ENCODE measurements around the gene PLD3. TPM values are rescaled to one million over a fixed set of nuclear protein-coding genes. Genes with fewer than 3 reads are reported as not detected.

Gene PLD3
- total and polyA plus RNA-seq, 2 donors from 2014 or later, result 175 to 207 TPM

DNA sequence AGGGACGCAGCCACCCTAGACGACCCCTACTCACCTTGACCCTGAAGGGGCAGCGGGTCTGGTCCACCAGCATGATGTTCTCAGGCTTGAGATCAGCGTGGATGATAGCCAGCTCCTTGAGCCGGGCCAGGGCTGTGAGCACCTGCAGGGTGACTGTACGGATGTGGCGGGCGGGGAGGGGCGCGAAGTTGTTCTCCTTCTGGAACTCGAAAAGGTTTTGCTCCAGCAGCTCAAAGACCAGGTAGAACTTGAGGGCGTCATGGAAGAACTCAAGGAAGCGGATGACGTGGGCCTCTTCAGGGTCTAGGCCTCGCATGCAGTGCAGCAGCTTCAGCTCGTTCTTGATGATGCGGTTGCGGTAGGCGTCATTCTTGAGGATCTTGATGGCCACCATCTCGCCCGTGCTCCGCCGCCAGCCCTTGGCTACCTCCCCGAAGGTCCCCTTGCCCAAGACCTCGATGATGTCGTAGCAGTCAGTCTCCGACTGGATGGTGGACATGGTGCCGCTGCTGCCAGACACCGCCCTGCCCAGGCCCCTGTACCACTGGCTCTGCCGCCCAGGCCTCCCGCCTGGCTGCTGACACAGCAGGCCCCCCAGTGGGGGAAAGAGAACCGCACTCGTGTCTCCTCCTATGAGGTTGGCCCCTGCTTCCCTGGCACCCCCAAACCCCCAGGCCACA, 41.0 kb downstream of the PLD3 start:
- Histone ChIP-seq H3K4me1 (ENCODE audit: control insufficient read depth in 2 of 3, insufficient read depth in 2 of 3, low read depth in 1 of 3, low read length in 3 of 3) (no peaks in the 10 kb centered on the region), H3K9ac (ENCODE audit: low read length in 3 of 3) (no peak overlapping the region), H3K27ac (ENCODE audit: low read depth in 2 of 2, low read length in 2 of 2) (no peak overlapping the region), H3K4me3 (ENCODE audit: low read length in 3 of 3) (no peak overlapping the region), H3K36me3 (ENCODE audit: control insufficient read depth in 2 of 3, insufficient read depth in 3 of 3, low read length in 3 of 3) (no peaks in the 10 kb centered on the region), H3K27me3 (ENCODE audit: control insufficient read depth, insufficient read depth, low read length) (no peaks in the 10 kb centered on the region), H3K9me3 (ENCODE audit: control insufficient read depth in 2 of 3, insufficient read depth in 1 of 3, low read length in 3 of 3) (no peaks in the 10 kb centered on the region)
- intact Hi-C loops (cut with DNase I), result no loop called here
- no peak for FAIRE-seq
- no peak for TF ChIP-seq CTCF (IDR thresholded peaks at IDR 0.05; ENCODE audit: borderline replicate concordance, extremely low read depth, insufficient read depth)
- no peak for DNase-seq

GRCh38 chr19:40390084-40390742, 41.7 kb downstream of the PLD3 start, which contains the start of gene HIPK4:
Gene HIPK4 (minus strand): TSS chr19:40390181. CDS start chr19:40389902, 279 bp downstream.
- intact Hi-C loops (cut with DNase I), result no loop called here
- Histone ChIP-seq H3K9me3 (ENCODE audit: control insufficient read depth in 2 of 3, insufficient read depth in 1 of 3, low read length in 3 of 3) (no peaks in the 10 kb centered on the region), H3K27me3 (ENCODE audit: control insufficient read depth, insufficient read depth, low read length) (no peaks in the 10 kb centered on the region), H3K4me1 (ENCODE audit: control insufficient read depth in 2 of 3, insufficient read depth in 2 of 3, low read depth in 1 of 3, low read length in 3 of 3) (no peaks in the 10 kb centered on the region), H3K36me3 (ENCODE audit: control insufficient read depth in 2 of 3, insufficient read depth in 3 of 3, low read length in 3 of 3) (no peaks in the 10 kb centered on the region), H3K9ac (ENCODE audit: low read length in 3 of 3) (no peak within 1 kb of the TSS), H3K27ac (ENCODE audit: low read depth in 2 of 2, low read length in 2 of 2) (no peak within 1 kb of the TSS), H3K4me3 (ENCODE audit: low read length in 3 of 3) (no peak within 1 kb of the TSS)
- no peak for TF ChIP-seq CTCF (IDR thresholded peaks at IDR 0.05; ENCODE audit: borderline replicate concordance, extremely low read depth, insufficient read depth)
- DNase-seq (no peak), FAIRE-seq (no peak)

DNA sequence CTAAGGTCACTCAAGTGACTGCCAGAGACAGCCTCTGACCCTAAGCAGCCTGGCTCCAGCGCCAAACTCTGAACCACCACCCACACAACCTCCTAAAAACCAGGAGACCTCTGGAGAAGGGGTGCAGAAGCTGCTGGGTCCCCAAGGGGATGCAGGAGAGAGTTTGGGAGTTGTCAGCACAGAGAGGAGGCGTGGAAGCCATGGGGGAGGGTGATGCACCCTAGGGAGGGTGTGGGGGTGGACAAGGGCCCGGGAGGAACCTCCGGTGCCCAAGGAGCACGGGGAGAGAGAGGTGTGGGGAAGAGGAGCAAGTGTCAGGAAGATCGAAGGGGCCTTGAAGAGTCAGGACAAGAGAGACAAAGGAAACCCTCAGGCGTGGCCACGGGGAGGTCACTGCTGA, 43.6 kb downstream of the PLD3 start:
- no peak overlapping the region for H3K9ac ChIP-seq (ENCODE audit: low read length in 3 of 3)
- H3K36me3 ChIP-seq (ENCODE audit: control insufficient read depth in 2 of 3, insufficient read depth in 3 of 3, low read length in 3 of 3), result no peaks in the 10 kb centered on the region
- intact Hi-C loops (cut with DNase I), result no loop called here
- FAIRE-seq (no peak), DNase-seq (no peak)
- no peaks in the 10 kb centered on the region for H3K27me3 ChIP-seq (ENCODE audit: control insufficient read depth, insufficient read depth, low read length)
- H3K27ac ChIP-seq (ENCODE audit: low read depth in 2 of 2, low read length in 2 of 2), result no peak overlapping the region
- H3K4me3 ChIP-seq (ENCODE audit: low read length in 3 of 3), result no peak overlapping the region
- H3K4me1 ChIP-seq (ENCODE audit: control insufficient read depth in 2 of 3, insufficient read depth in 2 of 3, low read depth in 1 of 3, low read length in 3 of 3), result no peaks in the 10 kb centered on the region
- H3K9me3 ChIP-seq (ENCODE audit: control insufficient read depth in 2 of 3, insufficient read depth in 1 of 3, low read length in 3 of 3), result no peaks in the 10 kb centered on the region
- TF ChIP-seq CTCF (IDR thresholded peaks at IDR 0.05; ENCODE audit: borderline replicate concordance, extremely low read depth, insufficient read depth), result no peak
